GM23338 (cell line): Measurements from ENCODE around the gene MALRD1. TPM values are rescaled to one million over a fixed set of nuclear protein-coding genes. Genes with fewer than 3 reads are reported as not detected.

ENCODE experiments used
- ATAC-seq: fragments of 200-7000 bp; cut with Tn5 transposase; 3 replicates; pipeline ENCODE4 v1.9.1; 2020
- DNase-seq: peaks from one replicate; pipeline ENCODE4 v3.0.0-alpha.2; 2015; ENCODE audit warnings: low spot score
- H2AFZ ChIP-seq: fragments of 200-600 bp; sonication (generic); 2 replicates; pipeline ENCODE4 v1.8.0; 2016; ENCODE audit warnings: antibody characterized with exemption, mild to moderate bottlenecking, moderate library complexity
- H3F3A ChIP-seq: fragments of 200-600 bp; sonication (generic); replicated peaks from 2 replicates; pipeline ENCODE4 v1.8.0; 2017; ENCODE audit warnings: antibody characterized with exemption, mixed run types, low read depth
- H3K27ac ChIP-seq: fragments of 200-600 bp; sonication (generic); 2 replicates; pipeline ENCODE4 v1.6.1; 2016; ENCODE audit warnings: low read depth
- H3K27me3 ChIP-seq: fragments of 200-600 bp; sonication (generic); 2 replicates; pipeline ENCODE4 v1.8.0; 2016; ENCODE audit warnings: mild to moderate bottlenecking, mixed run types, moderate library complexity; ENCODE audit not compliant: insufficient read depth
- H3K36me3 ChIP-seq: fragments of 200-600 bp; sonication (generic); 2 replicates; pipeline ENCODE4 v1.8.0; 2016; ENCODE audit warnings: mild to moderate bottlenecking; ENCODE audit not compliant: insufficient read depth
- H3K4me1 ChIP-seq: fragments of 200-600 bp; sonication (generic); 2 replicates; pipeline ENCODE4 v1.8.0; 2016; ENCODE audit warnings: mild to moderate bottlenecking, moderate library complexity; ENCODE audit not compliant: insufficient read depth
- H3K4me2 ChIP-seq: fragments of 200-600 bp; sonication (generic); 2 replicates; pipeline ENCODE4 v1.7.1; 2017; ENCODE audit warnings: mixed run types
- H3K4me3 ChIP-seq: fragments of 200-600 bp; sonication (generic); 2 replicates; pipeline ENCODE4 v1.6.1; 2016; ENCODE audit warnings: mixed run types
- H3K79me2 ChIP-seq: fragments of 200-600 bp; sonication (generic); replicated peaks from 2 replicates; pipeline ENCODE4 v1.8.0; 2017; ENCODE audit warnings: mild to moderate bottlenecking; ENCODE audit not compliant: insufficient read depth
- H3K9me2 ChIP-seq: fragments of 200-600 bp; sonication (generic); 2 replicates; pipeline ENCODE4 v1.8.0; 2017; ENCODE audit not compliant: insufficient read depth
- H4K20me1 ChIP-seq: fragments of 200-600 bp; sonication (generic); replicated peaks from 2 replicates; pipeline ENCODE4 v1.8.0; 2017; ENCODE audit warnings: mild to moderate bottlenecking; ENCODE audit not compliant: insufficient read depth
- H3K27ac Mint-ChIP-seq: 2 replicates; pipeline ENCODE4 v1.8.0; 2020; ENCODE audit warnings: inconsistent platforms, mild to moderate bottlenecking, moderate library complexity, mixed read lengths
- H3K27me3 Mint-ChIP-seq: 3 replicates; pipeline ENCODE4 v1.8.0; 2022; ENCODE audit warnings: low read depth, mild to moderate bottlenecking, moderate library complexity, mixed read lengths, inconsistent platforms; ENCODE audit not compliant: insufficient read depth, poor library complexity
- H3K36me3 Mint-ChIP-seq: 3 replicates; pipeline ENCODE4 v1.8.0; 2021; ENCODE audit warnings: low read depth, mild to moderate bottlenecking, inconsistent platforms, moderate library complexity, mixed read lengths
- H3K4me1 Mint-ChIP-seq: 3 replicates; pipeline ENCODE4 v1.8.0; 2020; ENCODE audit warnings: mild to moderate bottlenecking, inconsistent platforms, mixed read lengths
- H3K4me3 Mint-ChIP-seq: 3 replicates; pipeline ENCODE4 v1.8.0; 2021; ENCODE audit warnings: moderate library complexity, mild to moderate bottlenecking, inconsistent platforms, mixed read lengths
- H3K9me3 Mint-ChIP-seq: 3 replicates; pipeline ENCODE4 v1.8.0; 2020; ENCODE audit warnings: moderate library complexity, mild to moderate bottlenecking, inconsistent platforms, mixed read lengths
- CREB1 ChIP-seq: fragments of 250-450 bp; sonication (Bioruptor Pico); IDR thresholded peaks from 2 replicates; pipeline ENCODE4 v1.5.0; 2020; ENCODE audit warnings: low read depth, mild to moderate bottlenecking, moderate library complexity
- EZH2 ChIP-seq: fragments of 200-600 bp; sonication (generic); IDR thresholded peaks from one replicate; pipeline ENCODE4 v1.8.0; 2017; ENCODE audit warnings: antibody characterized with exemption, mild to moderate bottlenecking, low read depth; ENCODE audit not compliant: unreplicated experiment
- EZH2phosphoT487 ChIP-seq: fragments of 200-600 bp; sonication (generic); IDR thresholded peaks from one replicate; pipeline ENCODE4 v1.8.1; 2018; ENCODE audit warnings: antibody characterized with exemption; ENCODE audit not compliant: unreplicated experiment
- NANOG ChIP-seq: IDR thresholded peaks from 2 replicates; pipeline ENCODE4 v1.6.1; 2016; ENCODE audit warnings: antibody characterized with exemption, borderline replicate concordance
- STAT1 ChIP-seq: IDR thresholded peaks from one replicate; pipeline ENCODE4 v1.6.1; 2016; ENCODE audit warnings: antibody characterized with exemption; ENCODE audit not compliant: unreplicated experiment
- ZNF331 ChIP-seq: fragments of 250-450 bp; sonication (Bioruptor Pico); IDR thresholded peaks from 2 replicates; pipeline ENCODE4 v1.5.0; 2020; ENCODE audit warnings: low read depth, mild to moderate bottlenecking, moderate library complexity
- ZNF462 ChIP-seq: fragments of 250-450 bp; sonication (Bioruptor Pico); IDR thresholded peaks from 2 replicates; pipeline ENCODE4 v1.5.0; 2020; ENCODE audit warnings: mild to moderate bottlenecking, moderate library complexity
- polyA plus RNA-seq: library from polyadenylated mRNA; unstranded; fragments of >200 nt; fragmentation: Nextera tagmentation; extraction: Ambion mirVana; gene quantifications from 2 replicates; pipeline ENCODE4 v1.2.1, GENCODE V29; 2016
- total RNA-seq: library from RNA; depleted of rRNA; stranded (reverse); fragments of >200 nt; shearing (Covaris generic); gene quantifications from 2 replicates; pipeline ENCODE4 v1.2.3, GENCODE V29; 2014
- TF ChIP-seq, protein P1 (sequence below): IDR thresholded peaks from 2 replicates; pipeline ENCODE4 v1.6.1; 2016; ENCODE audit warnings: antibody characterized with exemption
- TF ChIP-seq, protein P2 (sequence below), 2 experiments: fragments of 200-600 bp in 1 of 2; sonication (generic) in 1 of 2; conservative IDR thresholded peaks; 2 replicates each; pipeline versions ENCODE4 v1.5.1 to v1.6.1; 2016 to 2017; ENCODE audit warnings: antibody characterized with exemption in 2 of 2, low read depth in 2 of 2, mild to moderate bottlenecking in 2 of 2, moderate library complexity in 1 of 2

The MALRD1 gene
- total and polyA plus RNA-seq, 2 experiments from 2014 or later: 0.42 to 1.9 TPM

DNA sequence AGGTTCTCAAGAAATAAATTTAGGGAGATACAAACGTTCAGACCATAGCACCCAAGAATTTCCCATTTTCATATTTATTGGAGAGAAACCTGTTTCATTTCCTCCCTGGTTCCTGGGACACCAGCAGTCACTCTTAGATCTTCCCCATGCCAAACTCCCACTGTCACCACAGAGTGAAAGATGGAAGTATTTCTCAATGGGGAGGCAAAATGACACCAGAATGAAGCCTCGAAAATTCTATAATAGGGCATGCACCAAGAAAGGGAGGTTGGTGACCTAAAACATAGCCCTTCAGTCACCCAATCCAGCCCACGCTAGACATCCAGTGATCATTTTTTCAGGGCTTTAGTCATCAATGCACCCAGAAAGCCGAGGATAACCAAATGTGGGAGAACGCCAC is 619.5 kb downstream of the MALRD1 start (continued):
- TF ChIP-seq ZNF462: no peak
- TF ChIP-seq CREB1 (CRISPR knock-in tag): no peak
- no peak for TF ChIP-seq ZNF331 (CRISPR knock-in tag)
- TF ChIP-seq, protein P1, sequence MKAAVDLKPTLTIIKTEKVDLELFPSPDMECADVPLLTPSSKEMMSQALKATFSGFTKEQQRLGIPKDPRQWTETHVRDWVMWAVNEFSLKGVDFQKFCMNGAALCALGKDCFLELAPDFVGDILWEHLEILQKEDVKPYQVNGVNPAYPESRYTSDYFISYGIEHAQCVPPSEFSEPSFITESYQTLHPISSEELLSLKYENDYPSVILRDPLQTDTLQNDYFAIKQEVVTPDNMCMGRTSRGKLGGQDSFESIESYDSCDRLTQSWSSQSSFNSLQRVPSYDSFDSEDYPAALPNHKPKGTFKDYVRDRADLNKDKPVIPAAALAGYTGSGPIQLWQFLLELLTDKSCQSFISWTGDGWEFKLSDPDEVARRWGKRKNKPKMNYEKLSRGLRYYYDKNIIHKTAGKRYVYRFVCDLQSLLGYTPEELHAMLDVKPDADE: no peak
- TF ChIP-seq NANOG: no peak

- Mint-ChIP-seq H3K4me1 (peaks cover 2% of the 10 kb centered on the region; the same call in 2 of the 3 replicates), H3K27me3 (no peaks in the 10 kb centered on the region), H3K9me3 (no peaks in the 10 kb centered on the region; the same call in 1 of the 3 replicates), H3K4me3 (no peak overlapping the region), H3K27ac (no peak overlapping the region), H3K36me3 (no peaks in the 10 kb centered on the region; the same call in 2 of the 3 replicates)
- H3K4me2 ChIP-seq: no peak overlapping the region
- H3K9me2 ChIP-seq: peaks cover 3% of the 10 kb centered on the region; the same call in 1 of the 2 replicates
- TF ChIP-seq, protein P1: no peak
- TF ChIP-seq STAT1 (no peak), ZNF331 (CRISPR knock-in tag) (no peak), EZH2phosphoT487 (no peak), EZH2 (no peak)
- TF ChIP-seq, protein P2, sequence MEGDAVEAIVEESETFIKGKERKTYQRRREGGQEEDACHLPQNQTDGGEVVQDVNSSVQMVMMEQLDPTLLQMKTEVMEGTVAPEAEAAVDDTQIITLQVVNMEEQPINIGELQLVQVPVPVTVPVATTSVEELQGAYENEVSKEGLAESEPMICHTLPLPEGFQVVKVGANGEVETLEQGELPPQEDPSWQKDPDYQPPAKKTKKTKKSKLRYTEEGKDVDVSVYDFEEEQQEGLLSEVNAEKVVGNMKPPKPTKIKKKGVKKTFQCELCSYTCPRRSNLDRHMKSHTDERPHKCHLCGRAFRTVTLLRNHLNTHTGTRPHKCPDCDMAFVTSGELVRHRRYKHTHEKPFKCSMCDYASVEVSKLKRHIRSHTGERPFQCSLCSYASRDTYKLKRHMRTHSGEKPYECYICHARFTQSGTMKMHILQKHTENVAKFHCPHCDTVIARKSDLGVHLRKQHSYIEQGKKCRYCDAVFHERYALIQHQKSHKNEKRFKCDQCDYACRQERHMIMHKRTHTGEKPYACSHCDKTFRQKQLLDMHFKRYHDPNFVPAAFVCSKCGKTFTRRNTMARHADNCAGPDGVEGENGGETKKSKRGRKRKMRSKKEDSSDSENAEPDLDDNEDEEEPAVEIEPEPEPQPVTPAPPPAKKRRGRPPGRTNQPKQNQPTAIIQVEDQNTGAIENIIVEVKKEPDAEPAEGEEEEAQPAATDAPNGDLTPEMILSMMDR (conservative IDR thresholded peaks at IDR 0.05; ENCODE audit: low read depth in 2 of 2): no peak
- no peaks in the 10 kb centered on the region for H3K27me3 ChIP-seq
- no peak overlapping the region for H3K4me3 ChIP-seq
- DNase-seq (no peak), ATAC-seq (no peak)
- H3K36me3 ChIP-seq: no peaks in the 10 kb centered on the region
- H3K27ac ChIP-seq: no peak overlapping the region
- no peaks in the 10 kb centered on the region for H3K4me1 ChIP-seq
- H3F3A ChIP-seq: no peaks in the 10 kb centered on the region
- H4K20me1 ChIP-seq: no peaks in the 10 kb centered on the region
- H2AFZ ChIP-seq: no peak overlapping the region
- H3K79me2 ChIP-seq: no peaks in the 10 kb centered on the region
Measured at GRCh38 chr10:19676063-19676462, 627.5 kb downstream of the MALRD1 start.
